ENCODE measurements around the gene KCP. TPM values are rescaled to one million over a fixed set of nuclear protein-coding genes. Genes with fewer than 3 reads are reported as not detected.

Gene KCP
- total RNA-seq, 1 donor from 2014 or later, result 1.8 TPM

DNA sequence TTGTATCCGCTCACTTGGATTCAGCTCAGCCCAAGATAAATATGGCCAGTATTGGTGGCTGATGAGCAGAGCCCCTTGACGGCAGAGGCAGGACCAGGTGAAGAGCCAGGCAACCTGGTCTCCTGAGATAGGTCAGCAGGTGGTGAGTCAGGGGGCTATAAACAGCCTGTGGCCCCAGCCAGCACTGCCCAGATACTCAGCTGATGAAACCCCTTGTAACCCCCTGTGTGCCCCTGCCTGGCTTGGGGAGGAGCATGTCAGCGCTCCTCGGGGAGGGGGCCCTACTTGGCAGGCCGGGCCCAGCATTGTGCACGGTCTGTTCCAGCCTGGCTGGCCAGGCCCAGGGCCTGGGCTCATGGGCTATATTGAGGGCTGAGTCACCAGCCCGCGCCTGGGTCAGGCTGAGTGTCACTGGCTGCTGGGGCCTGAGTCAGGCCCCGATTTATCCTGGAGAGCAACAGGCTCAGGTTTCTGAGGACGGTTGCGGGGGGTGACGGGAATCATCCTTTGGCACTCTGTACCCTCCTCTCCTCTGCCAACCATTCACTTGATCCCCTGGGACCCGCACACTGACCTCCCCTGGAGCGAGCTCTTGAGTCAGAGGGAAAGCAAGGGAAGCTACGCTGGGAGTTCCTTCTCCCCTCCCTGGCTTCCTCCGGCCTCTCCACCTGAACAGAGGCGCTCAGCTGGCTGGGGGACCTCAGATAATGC is 83.1 kb downstream of the KCP start:
- no peak for DNase-seq (ENCODE audit: low spot score)
- intact Hi-C loops (cut with DNase I), result no loop called here
- ATAC-seq, result peak; percentile 43

DNA sequence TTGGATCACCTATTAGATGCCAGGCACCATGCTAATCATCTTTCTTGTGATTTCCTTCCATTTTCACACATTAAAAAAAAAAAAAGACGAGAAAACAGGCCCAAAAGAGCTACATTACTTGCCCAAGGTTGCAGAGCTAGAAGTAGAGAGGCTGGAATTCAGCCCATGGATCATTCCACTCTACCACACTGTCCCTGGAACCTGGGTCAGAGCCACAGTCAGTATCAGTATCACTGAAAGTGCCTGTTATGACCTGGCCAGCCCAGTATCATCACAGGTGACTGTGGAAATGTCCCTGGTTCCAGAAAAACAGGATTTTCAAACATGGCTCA is 83.6 kb downstream of the KCP start:
- ATAC-seq (no peak), DNase-seq (ENCODE audit: low spot score) (no peak)
- intact Hi-C loops (cut with DNase I), result no loop called here

Other genes with a start within 250 kb of the KCP start
- gene GARIN1A, start 238.4 kb downstream of the KCP start, total RNA-seq, result 8.8 TPM
- 96.0 TPM for gene CALU, start 171.3 kb downstream of the KCP start, total RNA-seq
- not detected for gene OPN1SW, start 134.9 kb downstream of the KCP start, total RNA-seq
- gene CCDC136, start 118.7 kb downstream of the KCP start, total RNA-seq, result 5.9 TPM
- 11.7 TPM for gene FLNC, start 80.3 kb downstream of the KCP start, total RNA-seq
- gene ATP6V1F, start 47.9 kb downstream of the KCP start, total RNA-seq, result 89.6 TPM
- gene IRF5, start 27.2 kb upstream of the KCP start, total RNA-seq, result 8.7 TPM
- 28.6 TPM for gene TNPO3, start 144.4 kb upstream of the KCP start, total RNA-seq
- 11.8 TPM for gene TSPAN33, start 234.0 kb upstream of the KCP start, total RNA-seq

Data from sciatic nerve (tissue), 2 donors.